Measurements from ENCODE around the gene TBX10.
"Not testable (repeated sequence)": the region's sequence is repeated elsewhere in the genome, so short reads cannot be mapped to it uniquely, and the experiment has no call there.

TBX10 gene

GRCh38 chr11:67640021-67640757 is 626 bp upstream of the TBX10 start:
- Histone ChIP-seq H3K4me2 (no peak overlapping the region), H3K4me3 (no peak overlapping the region), H3K36me3 (no peaks in the 10 kb centered on the region), H3K4me1 (peaks cover 15% of the 10 kb centered on the region), H3K27me3 (no peaks in the 10 kb centered on the region), H4K20me1 (no peaks in the 10 kb centered on the region), H3K27ac (no peak overlapping the region), H3K9ac (no peak overlapping the region), H3K9me3 (peaks cover 10% of the 10 kb centered on the region; the same call in 1 of the 2 replicates)
- no peak for TF ChIP-seq Cebpa-rat (IDR thresholded peaks at IDR 0.05)

- H3K9me3 ChIP-seq, result peaks cover 5% of the 10 kb centered on the region; the same call in 1 of the 2 replicates
- H3K9ac ChIP-seq, result no peak overlapping the region
- no peaks in the 10 kb centered on the region for H3K36me3 ChIP-seq
- no peak overlapping the region for H3K4me2 ChIP-seq
- no peak overlapping the region for H3K4me3 ChIP-seq
- no peaks in the 10 kb centered on the region for H4K20me1 ChIP-seq
- 0 out of 2 replicates have a peak, but pooled peaks cover 5% of the 10 kb centered on the region for H3K4me1 ChIP-seq
- no peak for TF ChIP-seq Cebpa-rat (IDR thresholded peaks at IDR 0.05)
- H3K27ac ChIP-seq, result no peak overlapping the region
- H3K27me3 ChIP-seq, result no peaks in the 10 kb centered on the region
Measured at GRCh38 chr11:67638535-67639437, 777 bp downstream of the TBX10 start.

GRCh38 chr11:67637441-67637840 is 2.1 kb downstream of the TBX10 start:
- H3K36me3 ChIP-seq, H4K20me1 ChIP-seq, H3K4me3 ChIP-seq, H3K4me2 ChIP-seq, H3K9me3 ChIP-seq, H3K9ac ChIP-seq, H3K27me3 ChIP-seq, H3K4me1 ChIP-seq, H3K27ac ChIP-seq: not testable (repeated sequence)

- Histone ChIP-seq H3K4me3 (no peak overlapping the region), H3K9ac (no peak overlapping the region), H3K27me3 (no peaks in the 10 kb centered on the region), H4K20me1 (no peaks in the 10 kb centered on the region), H3K9me3 (no peaks in the 10 kb centered on the region), H3K4me2 (no peak overlapping the region), H3K27ac (no peak overlapping the region), H3K4me1 (peaks cover 13% of the 10 kb centered on the region), H3K36me3 (no peaks in the 10 kb centered on the region)
- TF ChIP-seq Cebpa-rat (IDR thresholded peaks at IDR 0.05), result no peak
Measured at GRCh38 chr11:67636962-67637361, 2.6 kb downstream of the TBX10 start.

- no peak overlapping the region for H3K9ac ChIP-seq
Measured at GRCh38 chr11:67635231-67635521, 4.4 kb downstream of the TBX10 start.

GRCh38 chr11:67634366-67635230 is 5.0 kb downstream of the TBX10 start:
- Histone ChIP-seq H3K27me3 (no peaks in the 10 kb centered on the region), H3K9ac (no peak overlapping the region), H3K4me3 (no peak overlapping the region), H3K4me1 (peaks cover 25% of the 10 kb centered on the region), H3K9me3 (no peaks in the 10 kb centered on the region), H3K36me3 (no peaks in the 10 kb centered on the region), H3K27ac (no peak overlapping the region), H3K4me2 (no peak overlapping the region), H4K20me1 (no peaks in the 10 kb centered on the region)
- no peak for TF ChIP-seq Cebpa-rat (IDR thresholded peaks at IDR 0.05)

More at GRCh38 chr11:67635231-67635521, 4.4 kb downstream of the TBX10 start:
- Histone ChIP-seq H3K27me3 (no peaks in the 10 kb centered on the region), H3K27ac (no peak overlapping the region), H3K36me3 (no peaks in the 10 kb centered on the region), H3K4me3 (no peak overlapping the region), H3K4me2 (no peak overlapping the region), H3K4me1 (peaks cover 25% of the 10 kb centered on the region), H4K20me1 (no peaks in the 10 kb centered on the region), H3K9me3 (no peaks in the 10 kb centered on the region)
- no peak for TF ChIP-seq Cebpa-rat (IDR thresholded peaks at IDR 0.05)

- Histone ChIP-seq H3K9ac (no peak overlapping the region), H3K27me3 (no peaks in the 10 kb centered on the region), H3K9me3 (no peaks in the 10 kb centered on the region), H3K4me3 (no peak overlapping the region), H3K36me3 (no peaks in the 10 kb centered on the region), H4K20me1 (no peaks in the 10 kb centered on the region), H3K27ac (no peak overlapping the region), H3K4me2 (no peak overlapping the region), H3K4me1 (peaks cover 32% of the 10 kb centered on the region)
- TF ChIP-seq Cebpa-rat (IDR thresholded peaks at IDR 0.05), result no peak
Measured at GRCh38 chr11:67633758-67634365, 5.7 kb downstream of the TBX10 start.

- peaks cover 37% of the 10 kb centered on the region for H3K4me1 ChIP-seq
- H3K9ac ChIP-seq, result 0 out of 2 replicates have a peak overlapping the region, but pooled peaks have one; percentile 41
- no peaks in the 10 kb centered on the region for H3K9me3 ChIP-seq
- H3K27me3 ChIP-seq, result no peaks in the 10 kb centered on the region
- H4K20me1 ChIP-seq, result no peaks in the 10 kb centered on the region
- no peaks in the 10 kb centered on the region for H3K36me3 ChIP-seq
- TF ChIP-seq Cebpa-rat (IDR thresholded peaks at IDR 0.05), result no peak
- peak overlapping the region; percentile 22; the same call in 1 of the 2 replicates for H3K27ac ChIP-seq
- peak overlapping the region; percentile 34 for H3K4me2 ChIP-seq
- no peak overlapping the region for H3K4me3 ChIP-seq
Measured at GRCh38 chr11:67632982-67633755, 6.4 kb downstream of the TBX10 start.

Measured in BLaER1 (cell line).